Measurements from ENCODE around the gene CIAO2A.
"Not testable (repeated sequence)": the region's sequence is repeated elsewhere in the genome, so short reads cannot be mapped to it uniquely, and the experiment has no call there.

The CIAO2A gene

DNA sequence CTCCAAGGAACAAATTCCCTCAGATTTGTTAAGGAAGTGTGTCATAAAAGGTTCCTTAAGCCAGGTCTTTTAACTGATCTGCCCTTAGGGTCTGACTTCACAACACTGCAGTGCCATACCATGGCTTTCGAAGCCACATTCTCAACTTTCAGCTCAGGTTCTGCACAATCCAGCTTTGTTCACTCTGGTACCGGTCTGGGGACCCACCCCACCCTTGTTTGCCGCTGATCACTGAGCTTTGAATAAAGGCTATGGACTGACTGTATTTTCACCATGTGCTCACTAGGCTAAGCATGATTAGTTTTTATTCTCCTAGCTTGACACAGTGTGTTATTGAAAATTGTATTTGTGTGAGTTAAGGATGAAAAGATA lies 18.0 kb upstream of the CIAO2A start:
- no peak for DNase-seq (ENCODE audit: low read depth)

DNA sequence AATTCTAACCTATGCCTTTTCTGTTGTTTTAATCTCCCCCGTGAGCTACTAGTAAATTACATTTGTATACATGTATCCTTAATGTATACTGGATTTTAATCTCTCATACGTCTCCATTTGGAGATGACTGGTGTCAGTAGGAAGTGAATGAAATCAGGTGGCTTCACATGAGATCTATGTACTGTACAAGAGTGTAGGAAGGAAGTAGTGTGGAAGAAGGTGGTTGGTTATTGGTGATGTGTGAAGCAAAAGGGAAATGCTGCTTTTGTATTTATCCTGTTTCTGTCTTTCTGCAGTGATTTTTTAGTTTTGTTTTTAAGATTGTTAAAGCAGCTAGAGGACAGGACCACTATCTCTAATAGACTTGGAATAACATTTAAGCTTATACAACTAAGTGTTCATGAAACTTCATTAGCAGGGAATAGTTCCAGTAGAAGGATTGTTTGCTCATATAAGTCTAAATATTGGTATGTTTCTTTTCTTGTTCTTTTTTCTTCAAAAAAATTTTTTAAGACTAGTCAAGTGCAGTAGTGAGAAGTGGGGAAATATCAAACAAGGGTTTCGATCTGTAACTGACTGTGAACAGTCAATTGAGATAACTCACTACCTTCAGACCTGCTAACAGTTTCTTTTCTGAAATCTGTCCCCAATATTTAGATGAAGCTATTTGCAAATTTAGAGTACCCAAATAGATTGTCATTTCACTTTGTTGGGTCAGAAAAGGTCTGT lies 17.5 kb upstream of the CIAO2A start:
- DNase-seq (ENCODE audit: low read depth), result no peak

DNA sequence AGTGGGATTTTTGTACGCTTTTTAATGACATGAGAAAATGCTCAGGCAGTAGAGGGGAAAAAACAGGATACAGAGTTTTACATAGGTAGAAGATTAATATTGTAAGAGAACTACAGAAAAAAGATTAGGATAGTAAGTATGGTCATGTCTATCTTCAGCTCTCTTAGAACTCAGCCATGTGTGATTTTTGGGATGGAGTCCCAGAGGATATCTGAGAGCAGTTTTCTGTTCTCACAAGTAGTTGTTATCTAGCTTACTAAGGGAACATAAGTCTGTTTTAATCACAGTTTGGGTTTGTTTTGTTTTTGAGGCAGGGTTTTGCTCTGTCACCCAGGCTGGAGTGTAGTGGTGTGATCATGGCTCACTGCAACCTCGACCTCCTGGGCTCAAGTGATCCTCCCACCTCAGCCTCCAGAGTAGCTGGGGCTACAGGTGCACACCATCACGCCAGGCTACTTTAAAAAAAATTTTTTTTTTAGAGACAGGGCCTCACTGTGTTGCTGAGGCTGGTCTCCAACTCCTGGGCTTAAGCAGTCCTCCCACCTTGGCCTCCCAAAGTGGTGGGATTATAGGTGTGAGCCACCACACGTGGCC lies 16.6 kb upstream of the CIAO2A start:
- not testable (repeated sequence) for DNase-seq (ENCODE audit: low read depth)

DNA sequence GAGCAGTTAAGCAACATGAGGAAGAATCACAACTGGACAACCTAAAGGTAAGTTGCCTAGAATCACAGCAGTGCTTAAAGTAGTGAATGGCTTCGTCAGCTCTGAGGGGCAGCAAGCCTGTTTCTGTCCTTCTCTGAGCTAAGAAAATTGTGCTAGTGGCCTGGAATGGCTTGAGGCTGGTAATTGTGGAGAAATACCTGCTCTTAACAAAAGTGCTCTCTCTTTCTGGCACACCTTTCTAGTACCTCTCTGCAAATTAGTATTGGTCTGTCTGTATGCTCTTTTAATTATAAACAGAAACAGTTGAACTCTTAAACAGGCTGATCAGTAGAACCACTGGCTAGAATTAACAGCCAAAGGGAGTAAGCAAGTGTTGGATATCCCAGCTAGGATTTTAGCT lies 13.7 kb upstream of the CIAO2A start:
- no peak for DNase-seq (ENCODE audit: low read depth)

DNA sequence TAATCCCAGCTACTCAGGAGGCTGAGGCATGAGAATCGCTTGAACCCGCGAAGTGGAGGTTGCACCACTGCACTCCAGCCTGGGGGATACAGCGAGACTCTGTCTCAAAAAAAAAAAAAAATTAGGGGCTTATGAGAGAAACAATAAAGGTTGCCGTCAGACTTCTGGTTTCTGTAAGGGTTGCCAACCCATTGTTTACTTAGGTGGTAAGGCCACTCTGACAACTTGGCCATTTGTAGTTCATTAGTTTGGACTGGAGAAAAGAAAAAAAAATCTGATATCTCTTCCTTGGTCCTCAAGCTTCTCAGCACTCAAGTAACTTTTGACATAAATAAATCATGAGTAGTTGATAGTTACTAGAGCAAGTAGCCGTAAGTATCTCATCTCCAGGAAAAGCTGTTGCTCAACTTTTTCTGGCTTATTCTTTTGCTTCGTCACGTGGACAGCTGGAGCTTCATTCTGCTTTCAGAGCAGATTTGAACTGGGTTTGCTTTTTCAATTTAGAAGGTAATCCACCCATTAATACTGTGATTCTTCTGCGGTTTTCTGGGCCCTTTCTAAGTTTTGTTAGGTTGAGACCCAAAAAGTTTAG lies 11.6 kb upstream of the CIAO2A start:
- no peak for DNase-seq (ENCODE audit: low read depth)

DNA sequence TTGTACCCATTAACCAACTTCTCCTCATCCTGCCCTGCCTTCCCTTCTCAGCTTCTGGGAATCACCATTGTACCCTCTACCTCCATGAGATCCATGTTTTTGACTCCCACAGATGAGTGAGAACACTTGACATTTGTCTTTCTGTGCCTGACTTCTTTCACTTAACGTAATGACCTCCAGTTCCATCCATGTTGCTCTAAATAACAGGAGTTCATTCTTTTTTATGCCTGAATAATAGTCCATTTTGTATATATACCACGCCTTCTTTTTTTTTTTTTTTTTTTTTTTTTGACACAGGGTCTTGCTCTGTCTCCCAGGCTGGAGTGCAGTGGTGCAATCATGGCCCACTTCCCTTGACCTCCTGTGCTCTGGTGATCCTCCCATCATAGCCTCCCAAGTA lies 8.9 kb upstream of the CIAO2A start:
- no peak for DNase-seq (ENCODE audit: low read depth)

DNA sequence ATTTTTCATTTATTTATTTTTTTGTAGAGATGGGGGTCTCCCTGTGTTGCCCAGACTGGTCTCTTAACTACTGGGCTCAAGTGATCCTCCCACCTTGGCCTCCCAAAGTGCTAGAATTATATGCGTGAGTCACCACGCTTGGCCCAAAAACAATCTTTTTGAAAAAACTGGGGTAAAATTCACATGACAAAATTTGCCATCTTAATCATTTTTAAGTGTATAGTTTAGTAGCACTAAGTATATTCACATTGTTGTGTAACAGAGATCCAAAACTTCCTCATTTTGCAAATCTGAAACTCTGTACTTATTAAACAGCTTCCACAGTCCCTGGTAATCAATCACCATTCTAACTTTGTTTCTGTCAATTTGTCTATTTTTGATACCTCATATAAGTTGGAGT lies 7.3 kb upstream of the CIAO2A start:
- DNase-seq (ENCODE audit: low read depth), result no peak

DNA sequence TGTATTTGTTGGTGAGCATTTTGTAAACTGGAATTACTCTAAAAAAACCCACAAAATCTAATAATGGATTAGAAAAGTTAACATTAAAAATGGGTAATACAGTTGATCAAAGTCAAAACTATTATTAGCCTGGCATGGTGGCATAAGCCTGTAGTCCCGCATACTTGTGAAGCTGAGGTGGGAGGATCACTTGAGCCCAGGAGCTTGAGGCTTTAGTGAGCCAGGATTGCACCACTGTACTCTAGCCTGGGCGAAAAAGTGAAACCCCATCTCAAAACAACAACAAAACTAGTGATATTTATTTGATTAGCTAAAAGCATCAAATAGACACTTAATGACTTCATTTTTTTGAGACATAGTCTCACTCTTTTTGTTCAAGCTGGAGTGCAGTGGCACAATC lies 5.7 kb upstream of the CIAO2A start:
- no peak for DNase-seq (ENCODE audit: low read depth)

DNA sequence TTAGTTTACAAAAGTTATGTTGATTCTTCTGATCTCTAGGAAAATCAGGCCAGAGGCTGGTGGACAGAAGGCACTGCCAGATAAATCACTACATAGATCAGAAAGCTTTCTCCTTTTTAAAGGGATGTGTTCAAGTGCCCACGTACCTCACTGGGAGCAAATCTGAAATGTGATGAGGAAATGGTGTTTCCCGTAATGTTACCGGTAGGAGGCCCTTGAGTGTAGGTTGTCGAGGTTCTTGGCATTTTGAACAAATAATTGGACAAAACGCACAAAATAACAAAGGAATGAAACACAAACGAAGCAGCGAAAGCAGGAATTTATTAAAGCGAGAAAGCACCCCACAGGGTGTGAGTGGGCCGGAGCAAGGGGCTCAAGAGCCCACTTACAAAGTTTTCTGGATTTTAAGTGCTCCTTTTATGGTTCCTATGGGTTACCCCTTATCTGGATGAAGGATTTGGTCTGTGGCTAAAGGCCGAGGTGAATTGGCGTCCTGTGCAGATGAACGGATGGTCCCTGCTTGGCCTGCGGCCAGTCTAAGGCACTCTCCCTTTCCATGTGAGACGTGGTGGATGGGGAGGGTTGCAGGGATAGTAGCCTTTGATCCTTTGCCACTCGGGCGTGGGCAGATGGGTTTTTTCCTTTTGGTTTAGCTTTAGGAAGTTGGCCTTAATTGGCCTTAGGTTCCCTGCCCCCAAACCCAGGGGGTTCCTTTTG lies 3.2 kb upstream of the CIAO2A start:
- peak; percentile 60 for DNase-seq (ENCODE audit: low read depth)

DNA sequence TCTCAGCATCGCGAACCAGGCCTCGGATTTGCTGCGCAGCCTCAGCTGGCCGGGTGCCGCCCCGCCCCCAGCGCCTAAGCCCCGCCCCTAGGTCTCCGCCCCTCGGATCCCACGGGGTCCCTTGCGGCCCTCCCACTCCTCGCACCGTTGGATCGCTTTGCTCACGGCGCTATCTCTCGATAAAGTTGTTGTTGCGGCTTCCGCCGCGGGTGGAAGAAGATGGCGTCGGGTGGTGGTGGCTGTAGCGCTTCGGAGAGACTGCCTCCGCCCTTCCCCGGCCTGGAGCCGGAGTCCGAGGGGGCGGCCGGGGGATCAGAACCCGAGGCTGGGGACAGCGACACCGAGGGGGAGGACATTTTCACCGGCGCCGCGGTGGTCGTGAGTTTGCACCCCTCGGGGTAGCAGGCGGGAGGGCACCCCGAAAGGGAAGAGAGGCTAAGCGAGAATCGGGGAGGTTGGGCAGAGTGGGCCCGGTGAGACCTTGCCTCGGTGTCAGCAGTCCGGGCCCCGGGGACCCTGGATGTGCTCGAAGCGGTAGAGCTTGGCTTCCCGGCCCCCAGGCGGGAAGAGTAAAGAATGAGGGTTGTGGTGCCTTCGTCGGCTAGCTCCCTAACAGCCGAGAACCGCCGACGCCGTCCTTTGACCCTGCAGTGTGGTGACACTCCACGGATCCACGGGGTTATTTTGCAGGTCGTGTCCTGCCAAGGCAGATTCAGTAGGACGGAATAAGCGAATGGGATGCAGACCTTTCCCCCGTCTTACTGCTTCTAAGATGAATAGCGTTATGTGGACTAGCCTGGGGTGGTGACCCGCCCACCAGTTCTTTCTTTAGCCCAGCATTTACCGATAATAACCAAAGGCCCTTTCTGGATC lies 2.4 kb upstream of the CIAO2A start, which contains the start of gene SNX1:
TSS of gene SNX1 (plus strand) at position 188 of the 873 bp plus-strand sequence. CDS start at position 220, 32 bp downstream.
- peak; percentile 95 for DNase-seq (ENCODE audit: low read depth)

DNA sequence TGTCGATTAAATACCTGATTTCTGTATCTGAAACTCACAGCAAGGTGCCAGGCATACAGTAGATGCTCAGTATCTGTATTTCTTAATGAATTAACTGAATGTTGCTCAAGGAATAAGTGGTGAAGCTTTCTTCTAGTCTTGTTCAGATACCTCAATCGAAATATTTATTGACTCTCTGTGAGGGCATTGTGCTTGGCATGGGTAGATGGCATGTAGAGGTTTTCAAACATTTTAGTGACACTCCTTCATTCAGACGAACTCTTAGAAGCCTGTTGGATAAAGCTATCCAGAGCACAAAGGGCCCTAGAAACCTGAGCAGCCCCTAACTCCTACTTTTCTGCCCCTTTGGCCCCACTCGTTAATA lies 1.8 kb upstream of the CIAO2A start:
- no peak for DNase-seq (ENCODE audit: low read depth)

DNA sequence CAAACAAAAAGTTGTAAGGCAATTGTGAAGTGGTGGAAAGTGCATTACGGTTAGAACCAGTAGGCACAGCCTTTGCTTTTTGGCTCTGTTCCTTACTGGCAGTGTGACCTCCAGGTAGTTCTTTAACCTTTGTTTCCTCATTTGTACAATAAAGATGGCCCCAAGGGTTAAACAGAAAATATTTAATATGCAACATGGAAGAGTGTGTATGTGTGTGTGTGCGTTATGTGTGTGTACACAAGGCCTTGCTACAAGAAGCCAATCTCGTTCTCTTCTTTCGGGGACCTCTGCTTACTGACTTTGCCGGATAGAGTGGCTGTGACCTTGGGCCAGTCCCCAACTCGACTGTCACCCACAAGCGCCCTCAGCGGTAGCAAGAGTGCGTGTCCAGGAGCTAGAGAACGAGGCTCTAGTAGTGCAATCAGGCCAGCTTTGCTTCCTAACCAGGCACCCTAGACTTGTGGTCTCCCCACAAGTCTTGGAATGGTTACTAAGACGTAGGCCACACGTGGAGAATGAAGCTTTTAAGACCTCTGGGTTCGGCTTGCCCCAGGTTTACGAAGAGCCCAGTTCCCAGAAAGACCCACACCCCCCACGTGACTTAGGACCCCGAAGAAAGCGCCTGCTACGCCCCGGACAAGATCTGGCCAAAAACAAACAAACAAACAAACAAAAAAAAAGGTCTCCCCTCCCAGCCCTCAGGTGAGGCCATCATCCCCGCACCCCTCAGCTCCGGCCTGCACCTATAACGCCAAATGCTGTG lies 593 bp downstream of the CIAO2A start:
- DNase-seq (ENCODE audit: low read depth), result peak; percentile 64

DNA sequence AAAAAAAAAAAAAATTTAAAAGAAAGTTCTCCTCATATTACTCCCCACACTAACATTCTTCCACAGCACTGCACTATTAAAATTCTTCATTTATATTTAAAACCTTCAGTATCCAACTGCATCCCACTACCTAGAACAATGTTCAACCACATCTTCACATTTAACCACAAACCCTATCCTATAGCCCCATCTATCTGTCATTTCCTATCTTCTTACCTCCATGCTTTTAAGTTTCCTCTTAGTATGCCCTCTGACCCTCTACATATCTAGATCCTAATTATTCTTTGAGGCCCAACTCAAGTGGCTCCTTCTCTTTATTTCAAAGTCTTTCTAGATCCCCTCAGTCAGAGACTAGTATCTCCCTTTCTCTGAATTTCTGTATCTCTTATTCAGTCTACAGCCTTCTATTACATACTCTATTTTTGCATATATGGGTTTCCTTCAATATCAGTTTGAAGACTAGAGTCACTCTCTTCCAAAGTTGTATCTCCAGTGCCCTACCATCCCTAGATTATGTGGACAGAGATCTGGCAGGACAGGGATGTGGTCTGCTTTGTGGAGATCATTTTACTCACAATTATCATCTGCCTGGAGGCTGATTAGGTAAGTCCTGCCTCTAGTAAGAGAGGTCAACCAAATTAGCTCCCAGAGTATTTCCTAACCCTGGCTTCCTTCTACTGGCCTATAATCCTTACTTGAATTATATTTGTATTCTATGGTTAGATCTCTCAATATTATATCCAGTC lies 1.4 kb downstream of the CIAO2A start:
- peak; percentile 31 for DNase-seq (ENCODE audit: low read depth)

DNA sequence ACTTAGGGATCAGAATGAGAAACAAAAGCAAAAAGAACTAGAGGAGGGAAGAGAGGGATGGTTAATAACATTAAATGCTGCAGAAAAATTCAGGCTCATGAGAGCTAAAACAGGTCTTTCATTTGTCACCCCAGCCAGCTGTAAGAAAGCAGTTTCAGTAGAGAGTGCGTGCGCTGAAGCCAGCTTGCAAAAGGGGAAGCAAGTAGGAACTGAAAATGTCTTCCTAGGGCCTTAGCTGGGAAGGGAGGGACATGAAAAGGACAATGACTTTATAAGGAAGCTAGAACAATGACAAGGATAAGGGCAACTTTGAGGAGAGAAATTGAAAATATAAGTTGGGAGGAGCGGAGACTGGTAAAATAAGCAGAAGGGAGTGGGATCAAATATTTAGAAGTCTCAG lies 3.1 kb downstream of the CIAO2A start:
- no peak for DNase-seq (ENCODE audit: low read depth)

DNA sequence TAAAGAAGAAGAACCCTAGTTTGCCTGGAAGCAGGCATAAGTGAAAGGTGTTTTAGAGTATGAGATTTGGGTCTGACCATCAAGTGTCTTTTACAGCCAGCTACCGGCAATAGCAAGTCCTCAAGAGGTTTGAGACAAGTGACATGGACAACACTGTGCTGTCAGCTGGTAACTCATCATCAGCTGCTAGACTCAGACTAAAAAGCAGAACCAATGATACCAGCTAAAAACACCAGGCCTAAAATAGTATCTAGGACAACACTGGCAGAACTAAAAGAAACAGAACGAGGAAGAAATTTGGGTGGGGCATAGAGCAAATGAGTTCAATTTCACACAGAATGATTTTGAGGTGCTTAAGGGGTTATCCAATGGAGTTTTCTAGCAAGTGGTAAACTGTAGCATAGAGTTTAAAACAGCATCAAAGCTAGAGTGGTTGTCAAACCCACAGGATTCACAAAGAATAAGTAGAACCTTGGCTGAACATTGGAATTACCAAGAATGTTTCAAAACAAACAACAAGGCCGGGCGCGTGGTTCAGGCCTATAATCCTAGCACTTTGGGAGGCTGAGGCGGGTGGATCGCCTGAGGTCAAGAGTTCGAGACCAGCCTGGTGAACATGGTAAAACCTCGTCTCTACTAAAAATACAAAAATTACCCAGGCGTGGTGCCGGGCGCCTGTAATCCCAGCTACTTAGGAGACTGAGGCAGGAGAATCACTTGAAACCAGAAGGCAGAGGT lies 3.9 kb downstream of the CIAO2A start:
- no peak for DNase-seq (ENCODE audit: low read depth)

DNA sequence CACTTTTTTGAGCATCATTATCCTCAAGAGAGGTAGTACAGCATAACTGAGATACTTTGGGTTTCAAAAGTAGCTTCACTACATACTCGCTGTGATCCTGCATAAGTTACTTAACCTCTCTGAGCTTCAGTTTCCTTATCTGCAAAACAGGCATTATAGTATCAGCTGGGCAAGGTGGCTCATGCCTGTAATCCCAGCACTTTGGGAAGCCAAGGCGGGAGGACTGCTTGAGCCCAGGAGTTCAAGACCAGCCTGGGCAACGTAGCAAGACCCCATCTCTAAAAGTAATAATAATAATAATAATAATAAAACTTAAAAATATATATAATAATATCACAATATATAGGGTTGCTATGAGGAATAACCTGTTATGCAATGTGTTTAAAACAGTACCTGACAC lies 10.9 kb downstream of the CIAO2A start:
- no peak for DNase-seq (ENCODE audit: low read depth)

DNA sequence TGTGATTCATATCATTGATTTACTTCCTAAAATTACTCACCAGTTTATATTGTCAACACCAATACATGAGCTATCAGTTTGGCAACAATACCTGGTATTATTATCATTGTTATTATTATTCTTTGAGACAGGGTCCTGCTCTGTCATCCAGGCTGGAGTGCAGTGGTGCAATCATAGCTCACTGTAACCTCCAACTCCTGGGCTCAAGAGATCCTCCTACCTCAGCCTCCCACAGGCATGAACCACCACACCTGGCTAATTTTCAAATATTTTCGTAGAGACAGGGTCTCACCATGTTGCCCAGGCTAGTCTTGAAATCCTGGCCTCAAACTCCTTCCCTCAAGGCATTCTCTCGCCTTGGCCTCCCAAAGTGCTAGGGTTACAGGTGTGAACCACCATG lies 20.1 kb downstream of the CIAO2A start:
- DNase-seq (ENCODE audit: low read depth), result peak; percentile 32

DNA sequence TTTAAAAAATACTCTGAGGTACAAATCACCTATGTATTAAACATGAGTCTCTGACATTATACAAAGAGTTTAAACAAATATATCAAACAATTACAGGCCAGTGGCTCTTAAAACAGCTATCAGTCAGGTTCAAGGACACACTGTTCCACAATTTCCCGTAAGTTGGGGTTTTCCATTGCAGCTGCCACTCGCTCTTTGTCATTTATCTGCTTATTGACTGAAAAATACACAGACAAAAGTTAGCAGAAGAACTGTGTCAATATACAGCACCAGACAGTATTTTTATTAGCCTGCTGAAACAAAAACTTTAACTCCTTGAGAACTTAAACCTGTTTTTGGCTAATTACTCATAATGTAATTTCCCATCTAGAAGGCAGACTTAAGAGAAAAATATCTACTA lies 20.8 kb downstream of the CIAO2A start:
- no peak for DNase-seq (ENCODE audit: low read depth)

DNA sequence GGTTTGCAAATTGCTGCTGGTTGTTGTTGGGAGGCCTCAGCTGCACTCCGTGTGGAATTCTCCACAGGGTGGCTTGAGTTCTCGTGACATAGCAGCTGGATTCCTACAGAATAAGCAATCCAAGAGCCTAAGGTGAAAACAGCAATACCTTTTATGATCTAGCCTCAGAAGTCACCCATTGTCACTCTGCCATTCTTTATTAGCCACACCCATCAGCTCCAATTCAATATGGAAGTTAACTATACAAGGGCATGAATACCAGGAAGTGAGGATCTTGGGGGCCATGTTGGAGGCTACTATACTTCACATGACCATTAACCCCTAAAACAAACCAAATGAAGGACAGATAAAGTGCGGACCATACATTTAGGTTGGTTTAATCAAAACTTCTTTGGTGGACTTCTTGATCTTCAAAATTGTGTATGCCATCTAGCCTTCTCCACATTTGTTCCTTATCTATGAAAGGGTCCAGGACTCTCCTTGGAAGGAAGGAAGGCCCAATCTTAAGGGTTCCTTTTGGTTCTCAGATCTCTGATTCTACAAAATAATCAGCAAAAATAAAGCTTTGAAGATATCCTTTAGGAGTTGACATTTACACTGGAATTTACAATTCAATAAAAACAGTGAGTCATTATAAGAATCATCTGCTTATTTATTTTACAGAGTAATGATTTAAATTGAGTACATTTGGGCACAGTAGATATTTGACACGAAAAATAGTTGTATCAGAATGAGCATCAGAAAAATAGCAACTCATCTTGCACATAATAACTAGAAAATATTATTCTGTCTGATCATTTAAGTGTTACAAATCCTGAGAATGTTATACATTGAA lies 21.5 kb downstream of the CIAO2A start:
- peak; percentile 32 for DNase-seq (ENCODE audit: low read depth)

Measured in ELR (cell line).